ENCODE data around the gene CSTF1. TPM values are rescaled to one million over a fixed set of nuclear protein-coding genes. Genes with fewer than 3 reads are reported as not detected.

The CSTF1 gene
- total RNA-seq, 1 experiment from 2014 or later, result 44.5 TPM

DNA sequence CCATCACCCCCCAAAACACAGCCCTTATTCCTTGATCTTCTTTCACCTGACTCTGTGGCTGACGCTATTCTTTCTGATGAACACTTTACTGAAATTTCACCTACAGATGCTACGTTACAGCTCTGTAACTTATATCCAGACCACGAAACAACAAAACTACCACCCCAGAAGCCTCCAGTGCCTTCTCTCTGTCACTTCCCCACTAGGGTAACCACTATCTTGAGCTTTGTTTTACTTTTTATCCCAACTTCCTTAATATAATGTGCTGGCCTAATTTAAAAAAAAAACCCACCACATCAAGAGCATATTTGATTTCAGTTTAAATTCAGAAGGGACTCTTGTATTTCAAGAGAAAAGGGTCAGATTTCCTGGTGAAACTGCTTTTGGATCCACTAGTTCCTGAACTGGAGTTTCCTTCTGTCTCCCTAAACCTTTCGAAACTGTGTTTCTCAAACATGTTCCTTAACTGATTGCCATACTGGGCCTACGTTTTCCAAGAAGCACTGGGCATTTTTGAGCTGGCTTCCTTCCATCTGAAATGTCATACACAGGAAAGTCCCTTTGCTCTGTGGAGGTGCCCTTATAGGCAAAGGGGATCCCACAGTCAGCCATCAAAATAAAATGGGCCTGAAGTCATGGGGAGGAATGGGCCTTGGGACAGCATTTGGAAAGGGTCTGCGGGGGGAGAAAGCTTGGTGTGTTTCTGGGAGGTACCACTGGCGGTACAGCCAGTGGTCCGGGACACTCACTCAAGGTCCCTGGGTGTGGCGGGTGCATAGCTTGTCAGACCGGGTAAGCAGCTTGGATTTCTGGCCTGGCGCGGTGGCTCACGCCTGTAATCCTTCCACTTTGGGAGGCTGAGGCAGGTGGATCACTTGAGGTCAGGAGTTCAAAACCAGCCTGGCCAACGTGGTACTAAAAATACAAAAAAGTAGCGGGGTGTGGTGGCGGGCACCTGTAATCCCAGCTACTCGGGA, 50.2 kb downstream of the CSTF1 start:
- Histone ChIP-seq H3K36me3 (ENCODE audit: control insufficient read depth in 1 of 2, insufficient read depth in 2 of 2, low read length in 2 of 2) (no peaks in the 10 kb centered on the region), H3K9me3 (ENCODE audit: control insufficient read depth in 1 of 2, insufficient read depth in 1 of 2, low read depth in 1 of 2, low read length in 2 of 2) (no peaks in the 10 kb centered on the region), H3K9ac (ENCODE audit: low read length) (no peak overlapping the region), H3K27ac (ENCODE audit: low read depth, low read length) (no peak overlapping the region), H2AFZ (ENCODE audit: low read depth, low read length, poor library complexity, severe bottlenecking) (no peak overlapping the region), H3K9me2 (ENCODE audit: insufficient read depth) (no peaks in the 10 kb centered on the region), H4K20me1 (ENCODE audit: insufficient read depth) (no peaks in the 10 kb centered on the region), H3K4me3 (replicated peaks in 1 of 2; ENCODE audit: low read depth in 1 of 2, low read length in 2 of 2) (no peak overlapping the region), H3K27me3 (ENCODE audit: insufficient read depth, low read length) (no peaks in the 10 kb centered on the region), H3K4me1 (ENCODE audit: control insufficient read depth in 1 of 2, insufficient read depth in 2 of 2, low read length in 2 of 2) (no peaks in the 10 kb centered on the region), H3K4me2 (ENCODE audit: low read length) (no peak overlapping the region), H3K79me2 (ENCODE audit: insufficient read depth, low read length) (no peaks in the 10 kb centered on the region)
- ChIA-PET CTCF (no interaction called here), RAD21 (ENCODE audit: low non-redundant PET in 1 of 2, low total read pairs in 2 of 2, uncharacterized antibody in 2 of 2, unreplicated experiment in 2 of 2) (no interaction called here), POLR2A (no interaction called here)
- DNase-seq (ENCODE audit: low read depth, low spot score) (no peak), ATAC-seq (no peak)
- BruUV-seq (replicated peaks), result no TSS peak
- no peak for TF ChIP-seq CEBPB (IDR thresholded peaks at IDR 0.05; ENCODE audit: low read depth)
- TF ChIP-seq SRF (IDR thresholded peaks at IDR 0.05; ENCODE audit: low read depth), result no peak
- no peak for TF ChIP-seq EZH2phosphoT487 (IDR thresholded peaks at IDR 0.05; ENCODE audit: borderline replicate concordance)
- TF ChIP-seq, protein P1, sequence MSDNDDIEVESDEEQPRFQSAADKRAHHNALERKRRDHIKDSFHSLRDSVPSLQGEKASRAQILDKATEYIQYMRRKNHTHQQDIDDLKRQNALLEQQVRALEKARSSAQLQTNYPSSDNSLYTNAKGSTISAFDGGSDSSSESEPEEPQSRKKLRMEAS (IDR thresholded peaks at IDR 0.05), result no peak
- TF ChIP-seq POLR2AphosphoS5 (IDR thresholded peaks at IDR 0.05; ENCODE audit: low read depth, low read length), result no peak
- TF ChIP-seq FOSL1 (IDR thresholded peaks at IDR 0.05; ENCODE audit: low read depth), result no peak
- TF ChIP-seq, protein P2, sequence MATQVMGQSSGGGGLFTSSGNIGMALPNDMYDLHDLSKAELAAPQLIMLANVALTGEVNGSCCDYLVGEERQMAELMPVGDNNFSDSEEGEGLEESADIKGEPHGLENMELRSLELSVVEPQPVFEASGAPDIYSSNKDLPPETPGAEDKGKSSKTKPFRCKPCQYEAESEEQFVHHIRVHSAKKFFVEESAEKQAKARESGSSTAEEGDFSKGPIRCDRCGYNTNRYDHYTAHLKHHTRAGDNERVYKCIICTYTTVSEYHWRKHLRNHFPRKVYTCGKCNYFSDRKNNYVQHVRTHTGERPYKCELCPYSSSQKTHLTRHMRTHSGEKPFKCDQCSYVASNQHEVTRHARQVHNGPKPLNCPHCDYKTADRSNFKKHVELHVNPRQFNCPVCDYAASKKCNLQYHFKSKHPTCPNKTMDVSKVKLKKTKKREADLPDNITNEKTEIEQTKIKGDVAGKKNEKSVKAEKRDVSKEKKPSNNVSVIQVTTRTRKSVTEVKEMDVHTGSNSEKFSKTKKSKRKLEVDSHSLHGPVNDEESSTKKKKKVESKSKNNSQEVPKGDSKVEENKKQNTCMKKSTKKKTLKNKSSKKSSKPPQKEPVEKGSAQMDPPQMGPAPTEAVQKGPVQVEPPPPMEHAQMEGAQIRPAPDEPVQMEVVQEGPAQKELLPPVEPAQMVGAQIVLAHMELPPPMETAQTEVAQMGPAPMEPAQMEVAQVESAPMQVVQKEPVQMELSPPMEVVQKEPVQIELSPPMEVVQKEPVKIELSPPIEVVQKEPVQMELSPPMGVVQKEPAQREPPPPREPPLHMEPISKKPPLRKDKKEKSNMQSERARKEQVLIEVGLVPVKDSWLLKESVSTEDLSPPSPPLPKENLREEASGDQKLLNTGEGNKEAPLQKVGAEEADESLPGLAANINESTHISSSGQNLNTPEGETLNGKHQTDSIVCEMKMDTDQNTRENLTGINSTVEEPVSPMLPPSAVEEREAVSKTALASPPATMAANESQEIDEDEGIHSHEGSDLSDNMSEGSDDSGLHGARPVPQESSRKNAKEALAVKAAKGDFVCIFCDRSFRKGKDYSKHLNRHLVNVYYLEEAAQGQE (IDR thresholded peaks at IDR 0.05; ENCODE audit: low read depth), result no peak
- no peak for TF ChIP-seq SP1 (IDR thresholded peaks at IDR 0.05; ENCODE audit: low read depth)
- TF ChIP-seq JUND (IDR thresholded peaks at IDR 0.05), result no peak
- TF ChIP-seq, protein P3, sequence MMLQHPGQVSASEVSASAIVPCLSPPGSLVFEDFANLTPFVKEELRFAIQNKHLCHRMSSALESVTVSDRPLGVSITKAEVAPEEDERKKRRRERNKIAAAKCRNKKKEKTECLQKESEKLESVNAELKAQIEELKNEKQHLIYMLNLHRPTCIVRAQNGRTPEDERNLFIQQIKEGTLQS (IDR thresholded peaks at IDR 0.05), result no peak
- no peak for TF ChIP-seq TCF7L2 (IDR thresholded peaks at IDR 0.05; ENCODE audit: borderline replicate concordance, extremely low read depth, insufficient read depth, insufficient read length)
- TF ChIP-seq CBX3 (IDR thresholded peaks at IDR 0.05; ENCODE audit: low read depth), result no peak
- no peak for TF ChIP-seq RAD21 (IDR thresholded peaks at IDR 0.05; ENCODE audit: low read depth)
- no peak for TF ChIP-seq YY1 (IDR thresholded peaks at IDR 0.05; ENCODE audit: extremely low read depth, insufficient replicate concordance, low read depth, low read length)
- TF ChIP-seq EZH2 (IDR thresholded peaks at IDR 0.05), result no peak
- intact Hi-C loops (cut with micrococcal nuclease), result no loop called here
